PC-9 (cell line): ENCODE data around the gene TEX26.

Experiments used
- EZH2 ChIP-seq: fragments of 200-600 bp; sonication (generic); IDR thresholded peaks from 2 replicates; pipeline ENCODE4 v1.8.0; 2017; ENCODE audit warnings: antibody characterized with exemption, low read depth
- TF ChIP-seq, protein P1 (sequence below): fragments of 200-600 bp; sonication (generic); conservative IDR thresholded peaks from 2 replicates; pipeline ENCODE4 v1.6.1; 2017; ENCODE audit warnings: mixed run types, antibody characterized with exemption, mild to moderate bottlenecking, moderate library complexity

- TF ChIP-seq, protein P1, sequence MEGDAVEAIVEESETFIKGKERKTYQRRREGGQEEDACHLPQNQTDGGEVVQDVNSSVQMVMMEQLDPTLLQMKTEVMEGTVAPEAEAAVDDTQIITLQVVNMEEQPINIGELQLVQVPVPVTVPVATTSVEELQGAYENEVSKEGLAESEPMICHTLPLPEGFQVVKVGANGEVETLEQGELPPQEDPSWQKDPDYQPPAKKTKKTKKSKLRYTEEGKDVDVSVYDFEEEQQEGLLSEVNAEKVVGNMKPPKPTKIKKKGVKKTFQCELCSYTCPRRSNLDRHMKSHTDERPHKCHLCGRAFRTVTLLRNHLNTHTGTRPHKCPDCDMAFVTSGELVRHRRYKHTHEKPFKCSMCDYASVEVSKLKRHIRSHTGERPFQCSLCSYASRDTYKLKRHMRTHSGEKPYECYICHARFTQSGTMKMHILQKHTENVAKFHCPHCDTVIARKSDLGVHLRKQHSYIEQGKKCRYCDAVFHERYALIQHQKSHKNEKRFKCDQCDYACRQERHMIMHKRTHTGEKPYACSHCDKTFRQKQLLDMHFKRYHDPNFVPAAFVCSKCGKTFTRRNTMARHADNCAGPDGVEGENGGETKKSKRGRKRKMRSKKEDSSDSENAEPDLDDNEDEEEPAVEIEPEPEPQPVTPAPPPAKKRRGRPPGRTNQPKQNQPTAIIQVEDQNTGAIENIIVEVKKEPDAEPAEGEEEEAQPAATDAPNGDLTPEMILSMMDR, result peak; percentile 63
- no peak for TF ChIP-seq EZH2
Measured at GRCh38 chr13:31012655-31013024, 80.2 kb downstream of the TEX26 start.
